NCI-H1092 (cell line): ENCODE results near the gene NDST1.
"Not testable (repeated sequence)": the region's sequence is repeated elsewhere in the genome, so short reads cannot be mapped to it uniquely, and the experiment has no call there.

ENCODE experiments used
- DNase-seq: peaks from one replicate; lab custom pipeline; 2025; lab: John Stamatoyannopoulos, UW

NDST1 gene

DNA sequence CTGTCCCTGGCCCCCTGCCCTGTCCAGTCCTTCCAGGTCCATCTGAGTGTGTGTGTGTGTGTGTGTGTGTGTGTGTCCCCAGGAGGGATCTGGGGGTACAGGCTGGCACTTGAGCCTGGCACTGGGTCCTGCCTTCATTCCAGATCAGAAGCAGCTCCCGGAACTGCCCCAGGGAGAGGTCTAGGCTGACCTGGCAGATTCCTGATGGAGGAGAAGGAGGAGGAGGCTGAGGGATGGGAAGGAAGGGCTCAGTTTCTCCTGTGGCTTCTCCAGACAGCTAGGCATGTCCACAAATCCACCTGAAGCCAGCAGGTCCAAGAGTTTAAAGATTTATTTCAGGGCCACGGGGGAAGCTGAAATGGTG lies 328 bp downstream of the NDST1 start:
- DNase-seq = no peak

DNA sequence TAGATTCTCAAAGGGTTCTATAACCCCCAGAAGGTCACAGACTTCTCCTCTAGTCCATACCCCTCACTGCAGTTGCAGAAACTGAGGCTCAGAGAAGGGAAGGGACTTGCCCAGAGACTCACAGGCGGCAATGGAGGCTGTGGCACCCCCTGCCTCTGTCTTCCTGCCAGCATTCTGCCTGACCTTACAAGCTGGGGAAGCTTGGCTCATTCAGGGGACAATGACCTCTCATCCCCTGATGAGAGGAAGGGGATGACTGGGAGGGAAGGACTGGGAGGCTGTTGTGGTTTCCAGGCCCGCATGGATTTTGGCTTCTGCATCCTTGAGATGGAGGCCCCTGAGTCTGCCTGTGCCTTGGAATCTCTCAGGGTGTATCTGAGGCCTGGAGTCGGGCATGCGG lies 897 bp downstream of the NDST1 start:
- DNase-seq = no peak

DNA sequence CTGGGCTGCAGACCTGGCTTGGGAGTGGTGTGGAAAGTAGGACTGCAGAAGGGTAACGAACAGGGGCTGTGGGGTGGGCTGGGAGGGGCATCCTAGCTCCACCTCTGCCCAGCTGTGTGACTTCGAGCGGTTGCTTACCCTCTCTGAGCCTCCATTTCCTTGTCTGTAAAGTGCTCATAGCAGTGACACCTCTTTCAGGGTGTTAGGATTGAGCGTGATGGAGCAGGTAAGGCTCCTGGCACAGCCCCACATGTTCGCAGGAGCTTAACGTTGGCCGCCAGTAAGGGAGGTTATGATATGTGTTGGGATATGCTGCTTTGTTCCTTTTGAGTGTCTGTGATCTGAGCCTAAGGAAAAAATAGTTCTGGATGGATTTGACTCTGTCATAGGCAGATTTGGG lies 2.1 kb downstream of the NDST1 start:
- DNase-seq = no peak

DNA sequence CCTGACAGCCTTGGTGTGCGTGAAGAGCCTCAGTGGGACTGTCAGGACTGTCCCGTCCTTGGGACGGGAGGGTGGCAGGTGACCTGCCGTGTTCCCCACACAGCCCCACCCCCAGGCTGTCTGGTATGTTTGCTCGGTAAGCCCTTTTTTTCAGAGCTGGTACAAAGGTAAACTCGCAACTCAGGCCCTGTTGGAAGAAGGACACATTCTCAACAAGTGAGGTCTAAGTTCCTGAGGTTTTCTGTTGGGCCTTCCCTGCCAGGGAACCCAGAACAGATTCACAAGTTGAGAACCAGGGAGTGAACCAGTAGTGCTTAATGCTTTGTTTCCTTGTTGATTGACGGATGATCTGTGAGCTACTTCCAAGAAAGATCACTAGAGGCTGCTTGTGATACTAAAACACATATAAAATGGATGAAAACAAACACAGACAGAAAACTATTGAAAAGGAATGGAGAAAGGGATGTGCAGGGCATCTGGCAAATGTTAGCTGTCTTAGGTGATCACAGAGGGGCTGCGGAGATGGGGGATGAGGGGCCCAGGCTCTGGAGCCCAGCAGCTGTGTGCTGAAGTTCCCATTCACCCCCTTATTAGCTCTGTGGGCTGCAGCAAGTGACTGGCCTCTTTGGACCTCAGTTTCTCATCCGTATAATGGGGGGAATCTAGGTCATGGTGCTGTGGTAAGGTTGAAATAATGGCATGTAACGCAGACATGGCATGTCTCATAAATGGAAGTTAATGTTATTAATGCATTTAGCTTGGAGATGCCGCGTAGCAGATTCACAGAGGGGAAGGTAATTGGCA lies 2.7 kb downstream of the NDST1 start:
- DNase-seq = no peak

DNA sequence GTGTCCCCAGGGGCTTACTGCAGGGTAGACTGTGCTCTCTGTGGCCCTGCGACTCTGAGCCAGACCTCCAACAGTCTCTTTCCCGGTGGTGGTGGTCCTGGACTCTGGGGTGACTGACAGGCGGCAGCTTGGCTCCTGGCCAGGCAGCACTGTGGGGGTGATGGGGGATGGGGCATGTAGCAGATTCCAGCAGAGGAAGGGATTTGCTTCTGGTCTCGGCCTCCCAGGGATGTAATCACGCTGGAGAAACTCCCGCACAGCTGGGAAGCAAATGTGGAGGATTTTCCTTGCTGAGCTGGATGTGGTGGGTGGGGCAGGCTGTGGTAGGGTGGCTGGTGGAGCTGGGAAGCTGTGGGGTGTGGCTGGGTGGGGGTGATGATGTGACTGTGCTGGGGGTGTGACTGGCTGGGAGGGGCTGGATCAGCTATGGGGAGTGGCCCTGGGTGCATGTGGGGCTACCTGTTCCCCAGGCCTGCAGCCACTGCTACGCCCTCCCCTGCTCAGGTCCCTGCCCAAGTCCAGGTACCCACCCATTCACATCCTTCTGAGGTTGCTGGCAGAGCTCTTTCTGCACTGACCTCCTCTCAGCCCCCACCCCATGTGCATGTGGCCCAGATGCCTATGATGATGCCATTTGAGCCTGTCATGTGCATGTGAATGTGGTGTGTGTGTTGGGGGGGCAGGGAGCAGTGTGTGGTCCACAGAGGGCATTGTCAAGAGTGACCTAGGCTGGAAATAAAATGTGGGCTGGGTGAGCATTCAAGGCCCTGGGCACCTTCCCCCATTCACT lies 3.8 kb downstream of the NDST1 start:
- DNase-seq = no peak

DNA sequence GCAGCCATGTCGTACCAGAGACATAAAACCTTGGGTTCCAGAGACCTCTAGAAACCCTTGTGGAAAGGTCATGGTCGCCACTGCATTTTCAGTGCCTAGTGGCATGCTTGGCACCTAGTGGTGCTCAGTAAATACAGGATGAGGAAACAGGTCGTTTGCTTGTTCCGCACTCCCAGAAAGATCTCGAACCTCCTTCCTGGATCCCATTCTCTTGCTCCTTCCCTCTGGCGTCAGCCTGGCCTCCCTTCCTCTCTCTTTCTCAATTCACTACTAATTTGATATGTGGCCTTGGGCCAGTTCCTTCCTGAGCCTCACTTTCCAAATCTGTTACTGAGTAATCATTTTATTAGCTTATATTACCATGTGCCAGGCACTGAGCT lies 4.4 kb downstream of the NDST1 start:
- no peak for DNase-seq

DNA sequence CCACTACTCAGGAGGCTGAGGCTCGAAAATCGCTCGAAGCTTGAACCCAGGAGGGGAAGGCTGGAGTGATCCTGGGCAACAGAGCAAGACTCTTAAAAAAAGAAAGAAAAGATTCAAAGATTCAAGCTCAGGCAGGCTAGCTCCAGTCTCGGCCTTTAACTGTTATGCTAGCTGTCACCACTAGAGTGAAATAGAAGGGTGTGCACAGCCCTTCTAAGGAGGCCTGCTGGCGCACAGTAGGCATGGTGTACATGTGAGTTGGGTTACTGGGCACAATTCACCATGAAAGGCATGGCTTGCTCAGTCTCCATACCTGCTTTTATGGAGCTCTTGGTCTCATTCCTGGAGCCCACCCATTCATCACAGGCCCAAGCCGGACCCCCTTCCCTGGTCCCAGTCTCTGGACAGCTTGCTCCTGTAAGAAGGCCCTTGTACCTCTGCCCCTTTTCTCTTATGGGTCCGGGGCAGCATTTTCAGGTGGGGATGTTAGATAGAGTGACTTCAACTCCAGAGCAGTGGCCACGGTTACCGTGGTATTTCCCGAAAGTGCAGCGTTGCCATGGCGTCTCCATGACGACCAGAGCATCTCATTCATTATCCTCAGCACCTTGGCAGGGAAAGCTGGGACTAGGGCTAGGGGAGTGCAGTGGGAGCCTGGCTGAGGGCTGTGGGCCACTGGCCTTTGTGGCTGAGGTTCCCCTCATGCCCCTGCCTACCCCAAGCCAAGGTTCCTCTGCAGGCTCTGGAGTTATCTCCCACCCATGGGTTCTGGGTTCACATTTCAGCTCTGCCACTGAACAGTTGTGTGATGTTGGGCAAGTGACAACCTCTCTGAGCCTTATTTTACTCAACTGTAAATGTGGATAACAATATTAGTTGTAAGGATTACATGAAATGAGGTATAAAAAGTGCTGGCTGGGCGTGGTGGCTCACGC lies 5.7 kb downstream of the NDST1 start:
- DNase-seq = no peak

DNA sequence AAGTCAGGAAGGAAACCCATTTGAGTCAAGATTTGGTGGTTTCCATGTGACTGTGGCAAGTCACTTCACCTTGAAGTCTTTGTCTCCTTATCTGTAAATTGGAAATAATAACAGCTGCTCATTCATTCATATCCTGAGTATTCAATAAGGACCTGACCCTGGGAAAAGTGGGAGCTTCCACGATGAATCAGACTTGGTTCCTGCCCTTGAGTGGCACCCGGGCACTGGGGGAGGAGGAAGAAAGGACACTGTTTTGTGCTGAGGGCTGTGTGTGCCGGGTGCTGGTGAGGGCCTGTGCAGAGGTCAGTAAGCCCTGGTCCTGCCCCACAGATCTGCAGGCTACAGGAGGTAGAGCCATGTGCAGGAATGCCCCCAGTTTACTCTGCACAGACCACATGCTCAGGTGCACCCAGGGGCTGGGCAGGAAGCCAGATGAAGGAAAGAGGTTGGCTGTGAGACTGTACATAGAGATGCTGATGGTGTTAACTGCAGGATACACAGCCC lies 6.8 kb downstream of the NDST1 start:
- DNase-seq = no peak

DNA sequence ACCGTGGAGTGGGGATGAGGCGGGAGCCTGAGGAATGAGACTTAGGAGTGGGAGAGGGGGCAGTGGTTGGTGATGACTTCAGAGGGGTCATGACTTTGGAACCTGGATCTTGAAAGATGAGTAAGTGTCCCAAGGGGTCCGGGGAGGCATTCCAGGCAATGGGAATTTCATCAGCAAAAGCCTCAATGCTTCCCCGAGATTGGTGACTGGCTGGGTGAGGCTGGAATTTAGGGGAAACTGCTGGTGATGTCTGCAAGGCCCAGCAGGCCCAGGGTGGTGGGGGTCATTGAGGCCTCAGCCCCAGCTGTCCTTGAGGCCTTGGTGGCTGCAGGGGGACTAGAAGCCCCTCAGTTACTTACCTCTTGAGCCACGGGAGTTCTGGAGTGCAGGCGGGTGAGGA lies 7.5 kb downstream of the NDST1 start:
- no peak for DNase-seq

DNA sequence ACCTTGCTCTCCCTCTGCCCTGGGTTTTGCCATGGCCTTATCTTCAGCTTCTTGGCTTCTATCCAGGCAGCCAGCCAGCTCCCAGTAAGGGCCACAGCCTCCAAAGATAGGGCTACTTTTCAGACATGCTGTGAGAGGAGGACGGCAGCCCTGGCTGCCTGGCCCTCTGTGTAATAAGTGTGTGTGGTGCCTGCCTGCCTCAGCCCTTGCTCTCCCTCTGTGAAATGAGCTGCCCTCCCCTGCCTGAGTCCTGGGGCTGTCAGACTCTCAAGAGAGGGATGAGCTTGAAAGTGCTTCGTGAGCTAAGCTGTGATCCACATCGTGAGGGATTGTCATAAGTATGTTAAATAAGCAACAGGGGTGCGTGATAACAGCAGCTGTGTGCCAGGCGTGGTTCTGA lies 8.1 kb downstream of the NDST1 start:
- no peak for DNase-seq

DNA sequence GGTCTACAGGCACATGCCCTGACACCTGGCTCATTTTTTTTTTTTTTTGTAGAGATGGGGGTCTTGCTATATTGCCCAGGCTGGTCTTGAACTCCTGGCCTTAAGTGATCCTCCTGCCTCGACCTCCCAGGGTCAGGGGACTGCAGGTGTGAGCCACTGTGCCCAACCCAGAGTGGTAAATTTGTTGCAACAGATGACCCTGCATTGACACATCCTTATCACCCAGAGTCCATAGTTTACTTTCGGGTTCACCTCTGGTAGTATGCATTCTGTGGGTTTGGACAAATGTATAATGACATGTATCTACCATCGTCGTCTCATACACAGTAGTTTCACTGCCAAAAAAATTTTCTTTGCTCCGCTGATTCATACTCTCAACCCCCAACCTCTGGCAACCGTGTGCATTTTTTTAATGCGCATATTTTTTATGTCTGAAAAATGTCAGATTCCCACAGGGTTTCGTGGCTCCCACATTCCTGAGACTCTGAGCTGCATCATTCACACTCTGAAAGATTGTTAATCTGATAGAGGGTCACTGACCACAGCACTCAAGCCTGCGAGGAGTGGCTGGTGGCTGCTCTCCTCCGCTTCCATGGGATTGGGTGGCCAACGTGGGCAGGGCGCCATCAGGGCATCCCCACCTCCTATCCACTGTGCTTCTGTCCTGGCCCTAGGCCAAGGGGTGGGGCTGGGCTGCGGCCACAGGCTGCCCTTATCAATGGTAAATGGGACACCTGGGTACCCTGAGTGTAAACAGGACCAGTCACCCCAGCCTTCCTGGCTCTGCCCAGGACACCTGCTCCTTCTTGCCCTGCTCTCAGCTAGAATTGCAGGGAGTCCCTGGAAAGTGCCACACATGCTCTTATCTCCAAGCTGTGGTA lies 9.6 kb downstream of the NDST1 start:
- peak; percentile 27 for DNase-seq

DNA sequence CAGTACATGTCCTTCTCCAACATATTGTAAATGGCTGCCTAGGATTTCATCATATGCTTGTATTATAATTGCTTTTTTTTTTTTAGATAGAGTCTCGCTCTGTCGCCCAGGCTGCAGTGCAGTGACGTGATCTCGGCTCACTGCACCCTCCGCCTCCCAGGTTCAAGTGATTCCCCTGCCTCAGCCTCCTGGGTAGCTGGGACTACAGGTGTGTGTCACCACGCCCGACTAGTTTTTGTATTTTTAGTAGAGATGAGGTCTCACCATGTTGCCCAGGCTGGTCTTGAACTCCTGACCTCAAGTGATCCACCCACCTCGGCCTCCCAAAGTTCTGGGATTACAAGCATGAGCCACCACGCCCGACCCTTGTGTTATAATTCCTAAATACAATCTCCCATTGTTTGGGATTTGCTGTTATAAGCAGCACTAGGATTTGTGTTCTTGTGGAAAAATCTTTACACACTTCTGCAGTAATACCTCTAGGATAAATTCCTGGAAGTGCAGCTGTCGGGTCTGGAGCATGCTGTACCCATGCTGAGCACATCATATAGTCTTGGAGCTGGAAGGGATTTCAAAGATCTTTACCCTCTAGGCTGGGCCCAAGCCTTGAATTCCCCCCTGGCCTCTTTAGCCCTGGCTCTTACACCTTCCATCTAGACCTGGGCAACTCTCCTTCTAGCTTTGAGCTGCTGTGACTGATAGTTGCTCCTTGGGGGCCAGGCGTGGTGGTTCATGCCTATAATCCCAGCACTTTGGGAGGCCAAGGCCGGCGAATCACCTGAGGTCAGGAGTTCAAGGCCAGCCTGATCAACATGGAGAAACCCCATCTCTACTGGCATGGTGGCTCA lies 11.0 kb downstream of the NDST1 start:
- not testable (repeated sequence) for DNase-seq

DNA sequence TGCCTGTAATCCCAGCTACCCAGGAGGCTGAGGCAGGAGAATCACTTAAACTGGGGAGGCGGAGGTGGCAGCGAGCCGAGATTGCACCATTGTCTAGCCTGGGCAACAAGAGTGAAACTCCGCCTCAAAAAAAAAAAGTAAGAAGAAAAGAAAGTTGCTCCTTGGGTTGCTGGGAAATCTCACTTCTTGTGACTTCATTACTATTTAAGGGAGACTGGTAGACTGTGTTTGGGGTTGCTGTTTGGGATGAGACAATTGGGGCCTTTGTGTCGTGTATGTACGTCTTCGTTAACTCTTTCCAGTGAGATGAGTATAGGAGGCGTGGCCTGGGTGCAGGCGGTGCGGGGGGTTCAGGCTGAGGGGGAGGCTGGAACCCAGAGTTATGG lies 11.6 kb downstream of the NDST1 start:
- no peak for DNase-seq

DNA sequence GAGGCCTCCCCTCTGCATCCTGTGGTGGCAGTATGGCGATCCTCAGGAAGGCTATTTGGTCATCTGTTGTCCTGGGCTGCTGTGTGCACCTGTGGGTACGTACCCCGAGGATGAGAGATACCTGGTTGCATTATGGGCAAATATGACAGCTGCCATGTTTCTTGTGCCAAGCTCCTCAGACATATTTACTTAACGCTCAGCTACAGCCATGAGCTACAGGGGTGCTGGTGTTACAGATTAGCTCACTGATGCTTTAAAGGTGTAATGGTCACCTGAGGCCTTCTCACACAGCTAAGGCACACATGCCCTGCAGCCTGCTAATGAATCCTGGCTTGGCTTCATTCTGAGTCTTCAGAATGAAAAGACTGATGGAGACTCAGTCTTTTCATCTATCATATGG lies 12.0 kb downstream of the NDST1 start:
- DNase-seq = no peak

DNA sequence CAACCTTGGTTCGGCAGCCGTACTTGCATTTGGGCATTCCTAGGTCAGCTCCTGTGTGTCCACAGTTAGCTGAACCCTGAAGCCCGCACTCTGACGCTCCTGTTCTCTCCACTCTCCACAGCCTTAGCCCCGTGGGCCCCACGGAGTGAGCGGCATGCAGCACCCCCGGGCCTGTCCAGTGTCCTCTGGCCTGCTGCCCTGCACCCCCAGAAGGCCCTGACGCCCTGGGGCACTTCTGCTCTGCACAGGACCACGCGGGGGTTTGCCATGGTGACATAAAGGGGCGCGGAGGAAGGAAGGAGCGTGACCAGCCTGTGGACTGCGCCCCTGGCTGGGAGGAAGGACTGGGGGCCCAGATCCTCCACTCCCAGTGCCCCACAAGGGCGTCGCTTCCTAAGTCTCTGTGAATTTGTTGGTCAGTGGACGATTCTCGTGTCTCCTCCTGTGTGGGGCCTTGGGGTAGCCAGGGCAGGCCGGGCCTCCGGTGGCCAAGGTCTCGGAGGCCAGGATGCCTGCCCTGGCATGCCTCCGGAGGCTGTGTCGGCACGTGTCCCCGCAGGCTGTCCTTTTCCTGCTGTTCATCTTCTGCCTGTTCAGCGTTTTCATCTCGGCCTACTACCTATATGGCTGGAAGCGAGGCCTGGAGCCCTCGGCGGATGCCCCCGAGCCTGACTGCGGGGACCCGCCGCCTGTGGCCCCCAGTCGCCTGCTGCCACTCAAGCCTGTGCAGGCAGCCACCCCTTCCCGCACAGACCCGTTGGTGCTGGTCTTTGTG lies 13.0 kb downstream of the NDST1 start:
- no peak for DNase-seq

DNA sequence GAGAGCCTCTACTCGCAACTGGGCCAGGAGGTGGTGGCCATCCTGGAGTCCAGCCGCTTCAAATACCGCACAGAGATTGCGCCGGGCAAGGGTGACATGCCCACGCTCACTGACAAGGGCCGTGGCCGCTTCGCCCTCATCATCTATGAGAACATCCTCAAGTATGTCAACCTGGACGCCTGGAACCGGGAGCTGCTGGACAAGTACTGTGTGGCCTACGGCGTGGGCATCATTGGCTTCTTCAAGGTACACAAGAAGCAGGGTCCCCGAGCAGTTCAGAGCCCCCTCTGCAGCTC lies 13.5 kb downstream of the NDST1 start:
- no peak for DNase-seq

DNA sequence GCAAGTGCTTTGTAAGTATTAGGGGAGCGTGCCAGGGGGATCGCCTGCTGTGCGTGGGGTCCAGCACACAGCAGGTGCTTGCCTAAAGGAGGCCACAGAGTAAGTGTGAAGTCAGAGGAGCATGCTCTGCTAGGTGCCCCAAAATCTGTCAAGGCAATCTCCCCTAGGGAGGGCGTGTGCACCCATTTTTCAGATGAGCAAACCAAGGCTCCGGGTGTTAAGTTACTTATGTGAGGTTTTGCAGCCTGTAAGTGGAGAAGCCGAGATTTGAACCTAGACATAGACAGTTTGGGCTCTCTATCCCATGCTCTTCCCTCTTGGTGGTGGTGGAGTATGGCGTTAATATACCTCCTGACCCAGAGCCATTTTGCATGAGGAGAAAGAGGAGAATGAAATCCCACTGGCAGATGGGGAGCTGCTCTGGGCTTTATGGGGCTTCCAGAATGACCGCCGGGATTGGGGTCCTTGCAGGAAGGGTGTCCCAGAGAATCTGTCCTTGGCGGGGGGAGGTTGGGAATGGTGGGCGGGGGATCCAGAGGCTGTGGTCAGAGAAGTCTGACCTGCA lies 14.1 kb downstream of the NDST1 start:
- no peak for DNase-seq

DNA sequence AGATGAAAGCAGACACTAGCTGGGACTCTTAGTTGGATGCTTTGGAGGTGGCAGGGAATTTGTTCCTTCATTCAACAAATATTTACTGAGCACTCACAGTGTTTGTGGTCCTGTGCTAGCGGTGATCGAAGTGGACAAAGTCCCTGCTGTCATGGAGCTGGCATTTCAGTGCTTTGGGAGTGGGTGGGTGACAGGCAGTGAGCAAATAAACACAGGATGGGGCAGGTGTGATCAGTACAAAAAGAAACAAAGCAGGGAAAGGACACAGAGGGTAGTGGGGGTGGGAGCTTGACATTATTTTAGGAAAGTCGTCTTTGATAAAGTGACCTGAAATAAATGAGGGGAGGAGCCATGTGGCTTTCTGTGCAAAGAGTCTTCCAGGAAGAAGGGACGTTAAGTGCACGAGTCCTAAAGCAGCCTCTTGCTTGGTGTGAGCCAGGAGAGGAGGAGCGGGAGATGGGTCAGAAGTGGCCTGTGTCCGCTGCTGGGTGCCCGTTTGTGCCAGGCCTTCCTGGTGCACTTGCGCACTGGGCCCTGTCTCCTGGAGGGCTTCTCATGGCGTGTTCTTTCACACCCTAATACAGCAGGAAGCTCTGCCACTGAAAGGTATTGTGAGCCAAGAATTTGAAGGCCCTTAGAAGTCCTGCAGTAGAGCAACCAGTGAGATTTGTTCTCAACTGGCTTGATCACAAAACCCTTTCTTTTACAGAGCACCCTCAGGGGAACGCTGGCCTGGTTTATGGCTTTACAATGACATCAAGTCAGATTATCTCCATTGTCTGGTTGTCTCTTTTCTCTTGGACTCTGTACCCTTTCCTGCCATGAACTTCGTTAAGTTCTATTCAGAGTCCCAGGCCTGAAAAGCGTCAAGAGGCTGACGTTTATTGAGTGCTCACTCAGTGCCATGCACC lies 14.8 kb downstream of the NDST1 start:
- DNase-seq = no peak
